Neutrophil (primary cell): ENCODE data around the gene ALAD.
"Not testable (repeated sequence)": the region's sequence is repeated elsewhere in the genome, so short reads cannot be mapped to it uniquely, and the experiment has no call there.

Experiments
- H3K27ac ChIP-seq: fragments of 200-600 bp; sonication (generic); 2 replicates; pipeline ENCODE4 v1.5.1; 2016; ENCODE audit warnings: mild to moderate bottlenecking, moderate library complexity
- H3K27me3 ChIP-seq: fragments of 200-600 bp; sonication (generic); 2 replicates; pipeline ENCODE4 v1.6.0; 2016; ENCODE audit warnings: mild to moderate bottlenecking
- H3K36me3 ChIP-seq: fragments of 200-600 bp; sonication (generic); 2 replicates; pipeline ENCODE4 v1.5.1; 2017
- H3K4me1 ChIP-seq, 2 experiments: fragments of 200-600 bp in 1 of 2; sonication (generic) in 1 of 2; 1 replicate in 1 of 2; 2 replicates in 1 of 2; pipeline versions ENCODE4 v1.5.1 to v1.6.1; 2013 to 2016; ENCODE audit warnings: low read depth in 1 of 2, low read length in 1 of 2, mild to moderate bottlenecking in 1 of 2, moderate library complexity in 1 of 2; ENCODE audit not compliant: control insufficient read depth in 1 of 2, insufficient read depth in 1 of 2
- H3K4me3 ChIP-seq, 2 experiments: fragments of 200-600 bp in 1 of 2; sonication (generic) in 1 of 2; 1 replicate in 1 of 2; 2 replicates in 1 of 2; pipeline ENCODE4 v1.5.1; 2013 to 2016; ENCODE audit warnings: low read depth in 1 of 2, low read length in 1 of 2, mild to moderate bottlenecking in 1 of 2, moderate library complexity in 1 of 2
- H3K9me3 ChIP-seq: fragments of 200-600 bp; sonication (generic); 2 replicates; pipeline ENCODE4 v1.5.1; 2016
- TF ChIP-seq, protein P1 (sequence below): fragments of 200-600 bp; sonication (generic); IDR thresholded peaks from 2 replicates; pipeline ENCODE4 v1.5.1; 2016; ENCODE audit warnings: antibody characterized with exemption

Gene ALAD

DNA sequence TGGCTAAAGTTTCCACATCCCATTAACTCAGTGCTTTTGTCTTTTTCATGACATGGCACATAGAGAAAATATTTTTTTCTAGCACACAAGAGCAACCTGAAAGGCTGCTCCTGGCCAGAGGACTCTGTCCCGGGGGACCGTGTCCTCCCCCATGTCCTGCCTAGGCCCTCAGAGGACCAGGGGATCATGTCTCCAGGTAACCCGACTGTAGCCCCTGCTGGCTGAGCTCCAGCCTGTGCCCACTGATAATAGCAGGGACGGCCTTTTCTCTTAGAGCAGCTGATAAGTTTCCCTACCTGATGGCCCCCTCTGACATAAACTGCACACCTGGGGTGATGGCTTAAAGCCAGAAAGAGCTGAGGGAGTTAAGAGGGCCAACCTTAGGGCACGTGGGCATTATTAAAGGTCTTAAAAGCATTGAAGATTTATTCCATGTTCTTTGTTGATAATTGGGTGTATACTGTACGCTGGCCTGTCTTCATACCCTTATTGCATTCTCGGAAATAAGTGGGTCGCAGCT, 30.2 kb downstream of the ALAD start:
- H3K27ac ChIP-seq = no peak overlapping the region
- peaks cover 15% of the 10 kb centered on the region for H3K36me3 ChIP-seq
- TF ChIP-seq, protein P1, sequence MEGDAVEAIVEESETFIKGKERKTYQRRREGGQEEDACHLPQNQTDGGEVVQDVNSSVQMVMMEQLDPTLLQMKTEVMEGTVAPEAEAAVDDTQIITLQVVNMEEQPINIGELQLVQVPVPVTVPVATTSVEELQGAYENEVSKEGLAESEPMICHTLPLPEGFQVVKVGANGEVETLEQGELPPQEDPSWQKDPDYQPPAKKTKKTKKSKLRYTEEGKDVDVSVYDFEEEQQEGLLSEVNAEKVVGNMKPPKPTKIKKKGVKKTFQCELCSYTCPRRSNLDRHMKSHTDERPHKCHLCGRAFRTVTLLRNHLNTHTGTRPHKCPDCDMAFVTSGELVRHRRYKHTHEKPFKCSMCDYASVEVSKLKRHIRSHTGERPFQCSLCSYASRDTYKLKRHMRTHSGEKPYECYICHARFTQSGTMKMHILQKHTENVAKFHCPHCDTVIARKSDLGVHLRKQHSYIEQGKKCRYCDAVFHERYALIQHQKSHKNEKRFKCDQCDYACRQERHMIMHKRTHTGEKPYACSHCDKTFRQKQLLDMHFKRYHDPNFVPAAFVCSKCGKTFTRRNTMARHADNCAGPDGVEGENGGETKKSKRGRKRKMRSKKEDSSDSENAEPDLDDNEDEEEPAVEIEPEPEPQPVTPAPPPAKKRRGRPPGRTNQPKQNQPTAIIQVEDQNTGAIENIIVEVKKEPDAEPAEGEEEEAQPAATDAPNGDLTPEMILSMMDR = no peak
- H3K4me3 ChIP-seq = no peak overlapping the region
- peaks cover 0 to under 1% of the 10 kb centered on the region in 2 experiments for H3K4me1 ChIP-seq
- H3K9me3 ChIP-seq = no peaks in the 10 kb centered on the region
- H3K27me3 ChIP-seq = no peaks in the 10 kb centered on the region

DNA sequence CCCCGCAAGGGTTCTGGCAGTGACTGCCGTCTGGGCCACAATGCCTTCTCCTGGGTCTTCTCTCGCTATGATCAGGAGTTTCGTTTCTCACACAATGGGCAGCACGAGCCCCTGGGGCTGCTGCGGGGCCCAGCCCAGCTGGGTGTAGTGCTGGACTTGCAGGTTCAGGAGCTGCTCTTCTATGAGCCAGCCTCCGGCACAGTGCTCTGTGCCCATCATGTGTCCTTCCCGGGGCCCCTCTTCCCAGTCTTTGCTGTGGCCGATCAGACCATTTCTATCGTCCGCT, 31.3 kb downstream of the ALAD start:
- Histone ChIP-seq H3K36me3 (peaks cover 15% of the 10 kb centered on the region), H3K4me1 (peaks cover 0 to 8% of the 10 kb centered on the region in 2 experiments), H3K27me3 (no peaks in the 10 kb centered on the region), H3K27ac (no peak overlapping the region), H3K4me3 (no peak overlapping the region), H3K9me3 (no peaks in the 10 kb centered on the region)
- TF ChIP-seq, protein P1 = no peak

DNA sequence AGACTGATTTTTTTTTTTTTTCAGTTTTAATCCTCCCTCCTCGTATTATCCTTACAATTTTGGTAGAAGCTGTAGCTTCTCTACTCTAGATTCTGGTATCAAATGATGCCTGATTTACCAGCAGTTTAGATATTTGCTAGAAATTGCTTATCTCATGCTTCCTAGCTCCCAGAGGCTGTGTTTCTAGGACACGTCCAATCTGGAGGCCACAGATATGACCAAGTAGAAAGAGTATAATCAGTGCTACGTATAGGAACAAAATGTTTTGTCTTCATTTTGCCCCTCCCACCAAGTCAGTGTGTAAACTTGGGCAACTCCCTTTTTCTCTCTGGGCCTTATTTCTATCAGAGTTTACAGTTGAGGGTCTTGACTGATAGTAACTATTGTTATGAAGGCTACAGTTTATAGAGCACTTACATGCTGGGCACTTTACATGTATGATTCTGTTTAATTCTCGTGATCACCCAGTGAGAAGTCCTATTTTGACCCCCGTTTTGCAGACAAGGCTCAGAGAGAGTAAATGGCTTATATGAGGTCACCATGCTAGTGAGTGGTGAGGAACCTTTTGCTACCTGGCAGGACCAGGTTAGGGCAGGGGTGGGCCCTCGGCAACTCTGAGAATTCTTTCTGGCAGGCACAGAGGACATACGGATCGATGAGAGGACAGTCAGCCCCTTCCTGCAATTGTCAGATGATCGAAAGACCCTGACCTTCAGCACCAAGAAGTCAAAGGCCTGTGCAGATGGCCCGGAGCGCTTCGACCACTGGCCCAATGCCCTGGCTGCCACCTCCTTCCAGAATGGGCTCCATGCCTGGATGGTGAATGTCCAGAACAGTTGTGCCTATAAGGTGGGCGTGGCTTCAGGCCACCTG, 31.9 kb downstream of the ALAD start:
- Histone ChIP-seq H3K27ac (no peak overlapping the region), H3K27me3 (no peaks in the 10 kb centered on the region), H3K9me3 (no peaks in the 10 kb centered on the region), H3K36me3 (peaks cover 13% of the 10 kb centered on the region), H3K4me3 (no peak overlapping the region), H3K4me1 (peaks cover 0 to 8% of the 10 kb centered on the region in 2 experiments)
- TF ChIP-seq, protein P1 = no peak

DNA sequence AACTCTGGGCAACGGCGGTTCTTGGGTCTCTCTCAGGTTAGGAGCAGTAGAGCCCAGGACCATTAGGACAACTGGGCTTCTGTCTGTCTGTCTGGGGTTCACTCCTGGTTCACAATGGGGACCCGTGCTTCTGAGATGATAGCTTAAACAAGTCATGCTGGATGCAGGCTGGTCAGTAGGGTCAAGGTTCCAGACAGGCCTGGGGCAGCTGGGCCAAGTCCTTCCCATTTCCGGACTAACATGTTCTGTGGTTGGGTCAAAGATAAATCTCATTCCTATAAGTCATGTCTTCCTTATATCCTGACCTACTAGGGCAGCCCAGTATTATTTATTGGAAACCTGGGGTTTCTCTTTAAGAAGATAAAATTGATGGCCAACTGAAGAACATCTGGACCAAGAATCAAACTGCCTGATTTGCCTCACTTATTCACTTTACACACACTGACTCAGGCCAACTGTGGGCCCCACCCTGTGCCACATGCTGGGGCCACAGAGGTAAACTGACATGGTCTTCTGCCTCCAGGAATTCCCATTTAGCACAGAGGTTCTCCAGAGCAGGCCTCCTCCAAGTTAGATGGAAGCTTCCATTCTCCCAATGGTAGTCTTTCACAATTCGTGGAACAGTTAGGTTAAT, 32.6 kb downstream of the ALAD start:
- H3K9me3 ChIP-seq = no peaks in the 10 kb centered on the region
- H3K27ac ChIP-seq = no peak overlapping the region
- peaks cover 5% of the 10 kb centered on the region for H3K36me3 ChIP-seq
- H3K27me3 ChIP-seq = no peaks in the 10 kb centered on the region
- no peak overlapping the region for H3K4me3 ChIP-seq
- TF ChIP-seq, protein P1 = no peak
- H3K4me1 ChIP-seq = peaks cover 0 to 8% of the 10 kb centered on the region in 2 experiments

DNA sequence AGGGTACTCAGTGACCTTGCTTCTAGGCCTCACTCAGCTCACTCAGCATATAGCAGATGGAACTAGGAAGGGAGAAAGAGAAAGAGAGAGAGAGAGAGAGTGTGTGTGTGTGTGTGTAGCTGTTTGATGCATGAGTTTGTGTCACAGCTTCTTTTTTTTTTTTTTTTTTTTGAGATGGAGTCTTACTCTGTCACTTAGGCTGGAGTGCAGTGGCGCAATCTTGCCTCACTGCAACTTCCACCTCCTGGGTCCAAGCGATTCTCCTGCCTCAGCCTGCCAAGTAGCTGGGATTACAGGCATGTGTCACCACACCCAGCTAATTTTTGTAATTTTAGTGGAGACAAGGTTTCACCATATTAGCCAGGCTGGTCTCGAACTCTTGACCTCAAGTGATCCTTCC, 35.4 kb downstream of the ALAD start:
- H3K4me3 ChIP-seq, H3K27ac ChIP-seq, H3K36me3 ChIP-seq, H3K27me3 ChIP-seq, H3K4me1 ChIP-seq, H3K9me3 ChIP-seq: not testable (repeated sequence)

DNA sequence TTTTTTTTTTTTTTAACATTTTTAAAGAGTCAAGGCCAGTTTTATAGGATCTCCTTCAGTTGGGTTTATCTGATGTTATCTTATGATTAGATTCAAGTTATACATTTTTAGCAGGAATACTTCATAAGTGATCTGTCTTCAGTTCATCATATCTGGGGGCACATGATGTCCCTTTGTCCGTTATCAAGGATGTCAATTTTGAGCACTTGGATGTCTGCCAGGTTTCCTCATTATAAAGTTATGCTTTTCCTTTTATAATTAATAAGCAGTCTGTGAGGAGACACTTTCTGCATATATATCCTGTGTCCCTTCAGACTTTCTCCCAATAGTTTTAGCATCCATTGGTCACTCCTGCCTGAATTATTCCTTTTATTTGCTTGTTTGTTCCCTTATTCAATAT, 36.1 kb downstream of the ALAD start:
- Histone ChIP-seq H3K4me3 (no peak overlapping the region), H3K27ac (no peak overlapping the region), H3K9me3 (no peaks in the 10 kb centered on the region), H3K27me3 (no peaks in the 10 kb centered on the region), H3K4me1 (peaks cover 0 to 8% of the 10 kb centered on the region in 2 experiments), H3K36me3 (no peaks in the 10 kb centered on the region)
- TF ChIP-seq, protein P1 = no peak
